ENCODE results near the gene PTTG2. TPM values are rescaled to one million over a fixed set of nuclear protein-coding genes. Genes with fewer than 3 reads are reported as not detected.

Gene PTTG2
- polyA plus RNA-seq, 1 donor (not counting 4 experiments of a cell fraction or from before 2014, with no cell fraction given), result not detected

GRCh38 chr4:37917388-37917787 is 42.8 kb upstream of the PTTG2 start:
- no peak for FAIRE-seq
- Histone ChIP-seq H3K27me3 (ENCODE audit: control insufficient read depth, extremely low read depth, insufficient read depth, low read length) (peaks cover 4% of the 10 kb centered on the region), H3K4me2 (ENCODE audit: control insufficient read depth, extremely low read depth, insufficient read depth, low read depth, low read length) (no peak overlapping the region), H3K27ac (ENCODE audit: control insufficient read depth, insufficient read depth, low read length) (no peak overlapping the region), H3K79me2 (ENCODE audit: control insufficient read depth, insufficient read depth, low read length) (no peaks in the 10 kb centered on the region), H3K36me3 (ENCODE audit: control insufficient read depth in 2 of 2, extremely low read depth in 1 of 2, insufficient read depth in 2 of 2, low read length in 2 of 2) (no peaks in the 10 kb centered on the region), H3K4me3 (ENCODE audit: control insufficient read depth in 2 of 3, extremely low read depth in 1 of 3, insufficient read depth in 2 of 3, low read depth in 1 of 3, low read length in 3 of 3) (no peak overlapping the region), H4K20me1 (ENCODE audit: control insufficient read depth, extremely low read depth, insufficient read depth, low read length) (no peaks in the 10 kb centered on the region), H3K4me1 (ENCODE audit: control insufficient read depth, extremely low read depth, insufficient read depth, low read length) (no peaks in the 10 kb centered on the region), H2AFZ (ENCODE audit: control insufficient read depth, low read length) (no peak overlapping the region), H3K9ac (ENCODE audit: control insufficient read depth, extremely low read depth, insufficient read depth, low read length) (no peak overlapping the region), H3K9me3 (ENCODE audit: control insufficient read depth, low read depth, low read length) (no peaks in the 10 kb centered on the region), H3K9me1 (ENCODE audit: control insufficient read depth, extremely low read depth, insufficient read depth, low read length) (no peaks in the 10 kb centered on the region)
- no peak for DNase-seq (ENCODE audit: low read depth, low spot score)
- dilution Hi-C loops (cut with MboI; ENCODE audit: extremely low pct_ligation_motif_present, low sequenced_read_pairs), result no loop called here
- TF ChIP-seq EZH2 (IDR thresholded peaks at IDR 0.05; ENCODE audit: low read length), result no peak
- no peak for TF ChIP-seq CTCF (optimal IDR thresholded peaks at IDR 0.05 in 1 of 3, IDR thresholded peaks at IDR 0.05 in 1 of 3, conservative IDR thresholded peaks at IDR 0.05 in 1 of 3; ENCODE audit: extremely low read depth in 1 of 3, insufficient read depth in 2 of 3, low read length in 3 of 3)

- Histone ChIP-seq H3K9ac (ENCODE audit: control insufficient read depth, extremely low read depth, insufficient read depth, low read length) (no peak overlapping the region), H3K4me2 (ENCODE audit: control insufficient read depth, extremely low read depth, insufficient read depth, low read depth, low read length) (no peak overlapping the region), H3K4me3 (ENCODE audit: control insufficient read depth in 2 of 3, extremely low read depth in 1 of 3, insufficient read depth in 2 of 3, low read depth in 1 of 3, low read length in 3 of 3) (no peak overlapping the region), H3K79me2 (ENCODE audit: control insufficient read depth, insufficient read depth, low read length) (no peaks in the 10 kb centered on the region), H3K4me1 (ENCODE audit: control insufficient read depth, extremely low read depth, insufficient read depth, low read length) (no peaks in the 10 kb centered on the region), H3K27me3 (ENCODE audit: control insufficient read depth, extremely low read depth, insufficient read depth, low read length) (peaks cover 4% of the 10 kb centered on the region), H3K9me1 (ENCODE audit: control insufficient read depth, extremely low read depth, insufficient read depth, low read length) (no peaks in the 10 kb centered on the region), H2AFZ (ENCODE audit: control insufficient read depth, low read length) (no peak overlapping the region), H3K36me3 (ENCODE audit: control insufficient read depth in 2 of 2, extremely low read depth in 1 of 2, insufficient read depth in 2 of 2, low read length in 2 of 2) (no peaks in the 10 kb centered on the region), H3K27ac (ENCODE audit: control insufficient read depth, insufficient read depth, low read length) (no peak overlapping the region), H4K20me1 (ENCODE audit: control insufficient read depth, extremely low read depth, insufficient read depth, low read length) (no peaks in the 10 kb centered on the region), H3K9me3 (ENCODE audit: control insufficient read depth, low read depth, low read length) (no peaks in the 10 kb centered on the region)
- TF ChIP-seq EZH2 (IDR thresholded peaks at IDR 0.05; ENCODE audit: low read length) (no peak), CTCF (optimal IDR thresholded peaks at IDR 0.05 in 1 of 3, IDR thresholded peaks at IDR 0.05 in 1 of 3, conservative IDR thresholded peaks at IDR 0.05 in 1 of 3; ENCODE audit: extremely low read depth in 1 of 3, insufficient read depth in 2 of 3, low read length in 3 of 3) (no peak)
- FAIRE-seq (no peak), DNase-seq (ENCODE audit: low read depth, low spot score) (no peak)
- dilution Hi-C loops (cut with MboI; ENCODE audit: extremely low pct_ligation_motif_present, low sequenced_read_pairs), result no loop called here
These were observed 41.5 kb upstream of the PTTG2 start for GRCh38 chr4:37918653-37919052.
